Fibroblast of the conjunctiva (primary cell): ENCODE results near the gene ITGAD.

Experiments
- DNase-seq: peaks from one replicate; pipeline ENCODE4 v3.0.0-alpha.2; 2010; ENCODE audit warnings: low read depth

ITGAD gene

DNA sequence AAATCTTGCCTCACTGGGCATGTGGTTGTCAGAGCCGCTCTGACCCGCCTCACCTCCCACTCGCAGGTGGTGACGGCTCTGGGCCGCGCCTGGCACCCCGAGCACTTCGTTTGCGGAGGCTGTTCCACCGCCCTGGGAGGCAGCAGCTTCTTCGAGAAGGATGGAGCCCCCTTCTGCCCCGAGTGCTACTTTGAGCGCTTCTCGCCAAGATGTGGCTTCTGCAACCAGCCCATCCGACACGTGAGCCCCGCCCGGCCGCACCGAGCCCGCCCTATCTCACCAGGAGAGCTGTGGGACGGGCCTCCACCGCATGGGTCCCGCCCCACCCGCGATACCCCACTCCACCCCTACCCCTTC is 82.8 kb downstream of the ITGAD start:
- no peak for DNase-seq
